GM12891 (cell line): ENCODE measurements around the gene SMYD1.

Source experiments
- DNase-seq: peaks from one replicate; pipeline ENCODE4 v3.0.0; 2011; ENCODE audit warnings: low spot score; ENCODE audit not compliant: insufficient read length
- FAIRE-seq: peaks from 2 replicates; lab custom pipeline; 2011; peaks lifted over from hg19 to GRCh38; lab: Jason Lieb, UNC
- PAX5 ChIP-seq: IDR thresholded peaks from 2 replicates; pipeline ENCODE4 v1.6.1; 2011; ENCODE audit warnings: low read length, moderate library complexity, mild to moderate bottlenecking; ENCODE audit not compliant: insufficient read depth, severe bottlenecking
- POLR2A ChIP-seq: IDR thresholded peaks from 2 replicates; pipeline ENCODE4 v1.6.1; 2011; ENCODE audit warnings: low read depth, low read length, control low read depth
- POLR2AphosphoS5 ChIP-seq: IDR thresholded peaks from 2 replicates; pipeline ENCODE4 v1.6.1; 2011; ENCODE audit warnings: low read depth, low read length, control low read depth
- POU2F2 ChIP-seq: IDR thresholded peaks from 2 replicates; pipeline ENCODE4 v1.6.1; 2011; ENCODE audit warnings: low read depth, mild to moderate bottlenecking, control low read depth, low read length, moderate library complexity
- SPI1 ChIP-seq: IDR thresholded peaks from 2 replicates; pipeline ENCODE4 v1.6.1; 2011; ENCODE audit warnings: low read depth, low read length, control low read depth
- TAF1 ChIP-seq: IDR thresholded peaks from 2 replicates; pipeline ENCODE4 v1.6.1; 2011; ENCODE audit warnings: low read depth, low read length, control low read depth

The SMYD1 gene

GRCh38 chr2:88085099-88085498, 17.5 kb downstream of the SMYD1 start:
- FAIRE-seq, result no peak
- DNase-seq, result no peak
- TF ChIP-seq SPI1 (no peak), TAF1 (no peak)

GRCh38 chr2:88085602-88086001, 18.0 kb downstream of the SMYD1 start:
- FAIRE-seq, result no peak
- TF ChIP-seq POLR2A (no peak), POU2F2 (no peak), PAX5 (no peak), SPI1 (no peak), POLR2AphosphoS5 (no peak), TAF1 (no peak)
- no peak for DNase-seq

GRCh38 chr2:88086401-88086800, 18.8 kb downstream of the SMYD1 start:
- FAIRE-seq (no peak), DNase-seq (no peak)
- no peak for TF ChIP-seq POLR2AphosphoS5
- TF ChIP-seq TAF1, result no peak
- TF ChIP-seq SPI1, result no peak
- TF ChIP-seq PAX5, result no peak
- TF ChIP-seq POLR2A, result no peak
- no peak for TF ChIP-seq POU2F2

- no peak for DNase-seq
- TF ChIP-seq PAX5 (no peak), SPI1 (no peak), TAF1 (no peak), POLR2AphosphoS5 (no peak), POLR2A (no peak)
- FAIRE-seq, result no peak
These were observed 19.4 kb downstream of the SMYD1 start for GRCh38 chr2:88087073-88087472.

DNA sequence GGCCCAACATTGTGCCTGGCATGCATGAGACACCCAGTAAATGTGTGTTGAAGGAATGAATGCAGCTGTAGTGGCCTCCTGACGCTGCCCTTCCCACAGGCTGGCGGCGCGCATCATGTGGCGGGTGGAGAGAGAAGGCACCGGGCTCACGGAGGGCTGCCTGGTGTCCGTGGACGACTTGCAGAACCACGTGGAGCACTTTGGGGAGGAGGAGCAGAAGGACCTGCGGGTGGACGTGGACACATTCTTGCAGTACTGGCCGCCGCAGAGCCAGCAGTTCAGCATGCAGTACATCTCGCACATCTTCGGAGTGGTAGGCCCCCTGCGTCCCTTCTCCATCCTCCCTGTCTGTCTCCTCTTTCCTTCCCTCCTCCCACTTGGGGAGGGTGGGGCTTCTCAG, 20.1 kb downstream of the SMYD1 start:
- no peak for DNase-seq
- no peak for TF ChIP-seq POU2F2
- no peak for TF ChIP-seq PAX5
- TF ChIP-seq POLR2A, result no peak
- no peak for TF ChIP-seq TAF1
- TF ChIP-seq SPI1, result no peak
- no peak for TF ChIP-seq POLR2AphosphoS5
- FAIRE-seq, result no peak

DNA sequence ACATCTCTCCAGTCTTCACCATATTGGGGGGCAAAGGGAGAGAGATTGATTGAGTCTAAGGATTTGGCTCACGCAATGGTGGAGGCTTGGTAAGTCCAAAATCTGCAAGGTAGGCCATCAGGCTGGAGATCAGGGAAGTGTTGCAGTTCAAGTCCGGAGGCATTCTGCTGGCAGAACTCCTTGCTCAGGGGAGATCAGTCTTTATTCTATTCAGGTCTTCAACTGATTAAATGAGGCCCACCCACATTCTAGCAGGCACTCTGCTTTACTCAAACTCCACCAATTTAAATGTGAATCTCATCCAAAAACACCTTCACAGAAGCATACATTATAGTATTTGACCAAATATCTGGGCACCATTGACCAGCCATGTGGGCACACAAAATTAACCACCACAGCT, 21.4 kb downstream of the SMYD1 start:
- no peak for TF ChIP-seq POLR2A
- no peak for TF ChIP-seq SPI1
- TF ChIP-seq PAX5, result no peak
- TF ChIP-seq TAF1, result no peak
- TF ChIP-seq POU2F2, result no peak
- TF ChIP-seq POLR2AphosphoS5, result no peak

GRCh38 chr2:88090446-88091283, 23.0 kb downstream of the SMYD1 start:
- no peak for DNase-seq
- no peak for TF ChIP-seq POLR2AphosphoS5
- TF ChIP-seq TAF1, result no peak
- TF ChIP-seq SPI1, result no peak
- no peak for TF ChIP-seq PAX5
- no peak for TF ChIP-seq POU2F2
- no peak for TF ChIP-seq POLR2A
- FAIRE-seq, result peak; percentile 55

More for the DNA sequence above, 21.4 kb downstream of the SMYD1 start:
- DNase-seq, result no peak
- no peak for FAIRE-seq

- FAIRE-seq (no peak), DNase-seq (no peak)
- TF ChIP-seq TAF1, result no peak
- no peak for TF ChIP-seq POU2F2
- no peak for TF ChIP-seq POLR2A
- TF ChIP-seq POLR2AphosphoS5, result no peak
- TF ChIP-seq PAX5, result no peak
- TF ChIP-seq SPI1, result no peak; the same call in 1 of the 2 replicates
These were observed 24.3 kb downstream of the SMYD1 start for GRCh38 chr2:88091943-88092342.

GRCh38 chr2:88092773-88093172, 25.1 kb downstream of the SMYD1 start:
- FAIRE-seq, result no peak
- DNase-seq, result no peak

More at GRCh38 chr2:88092773-88093172, 25.1 kb downstream of the SMYD1 start:
- TF ChIP-seq POLR2A, result no peak
- no peak for TF ChIP-seq SPI1
- no peak for TF ChIP-seq TAF1
- no peak for TF ChIP-seq POLR2AphosphoS5
- TF ChIP-seq POU2F2, result no peak
- no peak for TF ChIP-seq PAX5
